DND-41 (cell line): Measurements from ENCODE around the gene ZER1.
"Not testable (repeated sequence)": the region's sequence is repeated elsewhere in the genome, so short reads cannot be mapped to it uniquely, and the experiment has no call there.

Experiments
- ATAC-seq: fragments of 200-7000 bp; cut with Tn5 transposase; 3 replicates; pipeline ENCODE4 v1.9.1; 2021; ENCODE audit warnings: low read depth; ENCODE audit not compliant: insufficient read depth
- DNase-seq: peaks from one replicate; pipeline ENCODE4 v3.0.0-alpha.2; 2020
- H2AFZ ChIP-seq: 2 replicates; pipeline ENCODE4 v1.6.0; 2012; ENCODE audit warnings: low read depth, low read length
- H3K27ac ChIP-seq: 2 replicates; pipeline ENCODE4 v1.5.1; 2012; ENCODE audit warnings: low read length, inconsistent platforms
- H3K27me3 ChIP-seq: fragments of 200-600 bp; sonication (generic); 2 replicates; pipeline ENCODE4 v1.6.0; 2012; ENCODE audit warnings: low read length, mild to moderate bottlenecking, inconsistent platforms; ENCODE audit not compliant: insufficient read depth, poor library complexity
- H3K36me3 ChIP-seq: 2 replicates; pipeline ENCODE4 v1.5.1; 2012; ENCODE audit warnings: low read length, inconsistent platforms; ENCODE audit not compliant: insufficient read depth
- H3K4me1 ChIP-seq: 2 replicates; pipeline ENCODE4 v1.5.1; 2012; ENCODE audit warnings: mild to moderate bottlenecking, low read length; ENCODE audit not compliant: insufficient read depth
- H3K4me2 ChIP-seq: 2 replicates; pipeline ENCODE4 v1.6.0; 2012; ENCODE audit warnings: mild to moderate bottlenecking, moderate library complexity, low read length, inconsistent platforms; ENCODE audit not compliant: insufficient read depth
- H3K4me3 ChIP-seq, 2 experiments: fragments of 200-600 bp in 1 of 2; shearing (Covaris generic) in 1 of 2; 2 replicates each; pipeline ENCODE4 v1.5.1; 2012 to 2016; ENCODE audit warnings: inconsistent platforms in 2 of 2, low read length in 2 of 2, mild to moderate bottlenecking in 2 of 2, low read depth in 1 of 2, moderate library complexity in 1 of 2
- H3K79me2 ChIP-seq: 2 replicates; pipeline ENCODE4 v1.6.0; 2012; ENCODE audit warnings: low read length, inconsistent platforms; ENCODE audit not compliant: insufficient read depth
- H3K9ac ChIP-seq: 2 replicates; pipeline ENCODE4 v1.6.0; 2012; ENCODE audit warnings: low read depth, mild to moderate bottlenecking, inconsistent platforms, low read length, moderate library complexity
- H3K9me3 ChIP-seq: 2 replicates; pipeline ENCODE4 v1.5.1; 2012; ENCODE audit warnings: low read length, moderate library complexity, mild to moderate bottlenecking, inconsistent platforms; ENCODE audit not compliant: insufficient read depth, severe bottlenecking
- H4K20me1 ChIP-seq: 2 replicates; pipeline ENCODE4 v1.6.0; 2012; ENCODE audit warnings: low read length; ENCODE audit not compliant: insufficient read depth
- CTCF ChIP-seq: IDR thresholded peaks from 2 replicates; pipeline ENCODE4 v1.5.1; 2012; ENCODE audit warnings: borderline replicate concordance, low read length, moderate library complexity, mild to moderate bottlenecking; ENCODE audit not compliant: poor library complexity, severe bottlenecking; ENCODE audit errors: extremely low read depth
- EZH2 ChIP-seq: IDR thresholded peaks from 3 replicates; pipeline ENCODE4 v1.6.1; 2012; ENCODE audit warnings: borderline replicate concordance, low read depth, mild to moderate bottlenecking, moderate library complexity, low read length, inconsistent platforms; ENCODE audit not compliant: severe bottlenecking

The ZER1 gene

GRCh38 chr9:128798896-128799295, 27.2 kb upstream of the ZER1 start:
- Histone ChIP-seq H3K36me3 (peaks cover 65% of the 10 kb centered on the region), H3K79me2 (no peaks in the 10 kb centered on the region), H3K27me3 (no peaks in the 10 kb centered on the region), H3K4me3 (no peak overlapping the region), H2AFZ (no peak overlapping the region), H3K9me3 (no peaks in the 10 kb centered on the region), H3K4me2 (no peak overlapping the region), H3K27ac (no peak overlapping the region), H3K9ac (no peak overlapping the region), H3K4me1 (no peaks in the 10 kb centered on the region), H4K20me1 (no peaks in the 10 kb centered on the region)
- DNase-seq (no peak), ATAC-seq (no peak)
- no peak for TF ChIP-seq CTCF
- TF ChIP-seq EZH2 = no peak

GRCh38 chr9:128794961-128795360, 23.2 kb upstream of the ZER1 start:
- not testable (repeated sequence) for H3K79me2 ChIP-seq, H3K27ac ChIP-seq, DNase-seq, H4K20me1 ChIP-seq, H2AFZ ChIP-seq, H3K4me3 ChIP-seq, ATAC-seq, H3K27me3 ChIP-seq, H3K4me1 ChIP-seq, H3K9ac ChIP-seq, H3K9me3 ChIP-seq, H3K4me2 ChIP-seq
- peaks cover 71% of the 10 kb centered on the region for H3K36me3 ChIP-seq

DNA sequence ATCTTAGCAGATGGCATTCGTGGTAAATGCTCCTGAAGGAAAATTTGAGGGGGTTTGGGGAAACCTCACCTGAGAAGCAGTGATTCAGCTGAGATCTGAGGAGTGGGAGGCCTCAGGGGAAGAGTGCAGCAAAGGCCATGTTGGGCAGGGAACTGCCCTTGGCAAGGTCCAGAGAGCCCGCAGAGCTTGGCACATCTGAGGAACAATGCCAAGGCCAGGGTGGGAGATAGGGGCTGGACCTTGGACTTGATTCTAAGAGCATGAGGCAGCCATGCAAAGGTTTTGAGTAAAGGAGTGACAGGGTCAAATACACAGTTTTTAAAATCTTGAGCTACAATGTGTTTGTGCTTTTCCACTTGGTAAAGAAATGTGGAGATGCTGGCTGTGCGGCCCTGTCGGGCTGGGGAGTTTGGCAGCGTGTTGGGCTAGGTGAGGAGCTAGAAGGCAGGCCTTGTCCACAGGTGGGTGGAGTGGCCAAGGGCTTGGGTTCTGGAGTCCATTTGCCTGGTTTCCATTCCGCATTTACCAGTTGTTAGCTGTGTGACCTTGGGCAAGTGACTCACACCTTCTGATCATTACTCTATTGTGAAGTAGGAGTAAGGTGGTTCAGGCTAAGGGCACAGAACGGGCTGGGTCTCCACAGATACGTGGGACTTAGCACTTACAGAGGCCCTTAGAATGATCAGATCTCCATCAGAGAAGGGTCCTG, 21.4 kb upstream of the ZER1 start:
- H3K4me3 ChIP-seq = no peak overlapping the region
- H3K36me3 ChIP-seq = peaks cover 60% of the 10 kb centered on the region
- H3K79me2 ChIP-seq = peaks cover 10% of the 10 kb centered on the region
- peaks cover 9% of the 10 kb centered on the region for H3K4me1 ChIP-seq
- ATAC-seq (no peak), DNase-seq (no peak)
- no peak overlapping the region for H2AFZ ChIP-seq
- H3K27me3 ChIP-seq = no peaks in the 10 kb centered on the region
- H3K9ac ChIP-seq = no peak overlapping the region
- no peaks in the 10 kb centered on the region for H3K9me3 ChIP-seq
- no peak for TF ChIP-seq CTCF
- TF ChIP-seq EZH2 = no peak
- H3K4me2 ChIP-seq = no peak overlapping the region
- no peak overlapping the region for H3K27ac ChIP-seq
- no peaks in the 10 kb centered on the region for H4K20me1 ChIP-seq

GRCh38 chr9:128792134-128792533, 20.4 kb upstream of the ZER1 start:
- TF ChIP-seq EZH2 = no peak
- no peak for TF ChIP-seq CTCF
- no peak for DNase-seq
- Histone ChIP-seq H4K20me1 (peaks cover 2% of the 10 kb centered on the region; the same call in 1 of the 2 replicates), H3K9me3 (no peaks in the 10 kb centered on the region), H3K4me2 (no peak overlapping the region), H3K4me3 (no peak overlapping the region), H3K36me3 (peaks cover 54% of the 10 kb centered on the region), H3K27me3 (no peaks in the 10 kb centered on the region), H3K9ac (no peak overlapping the region), H3K4me1 (peaks cover 15% of the 10 kb centered on the region), H3K79me2 (peaks cover 20% of the 10 kb centered on the region), H3K27ac (no peak overlapping the region), H2AFZ (no peak overlapping the region)
- ATAC-seq = no peak
